ENCODE results near the gene SEC14L1.

- no peak for TF ChIP-seq SPI1 (IDR thresholded peaks at IDR 0.05; ENCODE audit: low read depth, low read length)
- no peak for TF ChIP-seq TAF1 (IDR thresholded peaks at IDR 0.05; ENCODE audit: low read depth, low read length)
- no peak for TF ChIP-seq POLR2A (IDR thresholded peaks at IDR 0.05; ENCODE audit: low read depth, low read length)
- TF ChIP-seq POLR2AphosphoS5 (IDR thresholded peaks at IDR 0.05; ENCODE audit: low read depth, low read length) = no peak
Measured at GRCh38 chr17:77133087-77133638, 7.6 kb upstream of the SEC14L1 start.
